HG03432 (cell line): ENCODE measurements around the gene DYNC1I1.

Experiments
- ATAC-seq: cut with Tn5 transposase; IDR thresholded peaks from one replicate; pipeline ENCODE4 v1.9.1; 2021; ENCODE audit warnings: mild to moderate bottlenecking, moderate library complexity; ENCODE audit not compliant: unreplicated experiment

Gene DYNC1I1

DNA sequence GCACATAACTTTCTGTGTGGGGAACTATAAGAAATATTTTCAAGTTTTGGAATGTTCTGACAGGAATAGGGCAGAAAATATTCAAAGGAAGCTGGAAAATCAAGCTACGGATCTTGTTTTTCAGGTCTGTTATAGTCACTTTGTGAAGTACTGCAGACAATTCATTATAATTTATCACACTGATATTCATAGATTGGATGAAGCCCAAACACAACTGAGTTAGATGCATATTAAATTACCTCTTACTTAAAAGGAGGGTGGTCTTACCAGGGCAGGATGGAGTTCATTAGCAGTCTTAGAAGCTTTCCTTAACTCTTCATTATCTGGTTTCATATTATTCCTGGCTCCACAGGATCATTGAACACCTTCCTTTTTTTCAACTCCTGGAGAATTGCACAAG is 242.3 kb downstream of the DYNC1I1 start:
- no peak for ATAC-seq

DNA sequence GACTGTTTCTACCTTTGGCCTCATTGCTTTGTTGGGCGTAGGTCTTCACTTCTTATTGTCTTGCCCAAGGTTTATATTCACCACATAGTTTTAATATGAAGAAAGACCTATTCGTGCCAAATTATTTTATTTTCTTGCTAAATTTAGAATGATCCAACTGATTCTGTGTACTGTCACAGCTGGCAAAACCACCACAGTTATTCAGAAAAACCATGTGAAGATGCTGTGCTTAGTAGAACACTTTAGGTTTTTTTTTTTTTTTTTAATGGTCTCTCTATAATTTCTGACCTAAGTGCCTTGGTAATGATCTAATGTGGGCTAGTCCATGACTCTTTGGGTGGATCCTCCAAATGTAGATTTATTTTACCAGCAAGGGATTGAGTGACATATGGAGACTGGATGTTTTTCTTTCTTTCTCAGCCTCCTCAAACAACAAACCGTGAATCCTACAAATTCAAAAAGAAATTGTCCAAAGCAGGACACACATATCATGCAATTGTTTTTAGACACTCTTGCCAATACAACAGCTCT is 243.8 kb downstream of the DYNC1I1 start:
- ATAC-seq: no peak

DNA sequence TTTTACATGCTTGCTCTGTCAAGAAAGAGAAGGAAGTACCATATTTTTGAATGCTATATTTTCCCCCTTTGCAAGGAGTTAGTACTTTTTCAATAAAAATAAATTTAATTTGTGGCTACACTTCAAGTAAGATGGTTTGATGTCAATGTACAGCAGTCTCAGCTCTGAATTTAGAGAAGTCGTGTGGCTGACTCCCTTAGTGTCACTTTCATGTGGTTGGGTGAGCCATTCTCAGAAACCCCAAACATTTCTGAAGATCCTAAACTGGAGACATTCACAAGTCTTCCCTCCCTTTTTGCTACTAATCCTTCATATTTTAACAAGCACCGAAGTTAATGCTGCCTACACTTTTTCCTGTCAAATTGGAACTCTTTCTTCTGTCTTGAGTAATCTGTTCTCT is 244.4 kb downstream of the DYNC1I1 start:
- no peak for ATAC-seq

DNA sequence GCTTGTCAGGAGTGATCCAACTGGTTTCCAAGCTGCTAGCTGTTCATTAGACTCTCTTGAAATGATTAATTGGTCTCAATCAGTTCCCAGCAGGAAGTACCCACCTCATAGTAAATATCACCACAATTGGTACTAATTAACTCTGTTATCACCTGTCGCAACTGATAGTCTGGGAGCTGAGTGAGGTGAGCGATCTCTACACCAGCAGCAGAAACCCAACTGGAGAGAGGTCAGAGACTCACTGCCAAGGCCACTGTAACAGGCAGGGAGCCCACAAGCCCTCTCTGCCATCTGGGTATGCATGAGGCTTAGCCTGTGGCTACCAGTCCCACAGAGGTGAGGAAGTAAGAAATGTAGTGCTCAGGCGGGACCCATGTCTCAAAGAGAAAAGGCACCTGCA is 245.5 kb downstream of the DYNC1I1 start:
- no peak for ATAC-seq

DNA sequence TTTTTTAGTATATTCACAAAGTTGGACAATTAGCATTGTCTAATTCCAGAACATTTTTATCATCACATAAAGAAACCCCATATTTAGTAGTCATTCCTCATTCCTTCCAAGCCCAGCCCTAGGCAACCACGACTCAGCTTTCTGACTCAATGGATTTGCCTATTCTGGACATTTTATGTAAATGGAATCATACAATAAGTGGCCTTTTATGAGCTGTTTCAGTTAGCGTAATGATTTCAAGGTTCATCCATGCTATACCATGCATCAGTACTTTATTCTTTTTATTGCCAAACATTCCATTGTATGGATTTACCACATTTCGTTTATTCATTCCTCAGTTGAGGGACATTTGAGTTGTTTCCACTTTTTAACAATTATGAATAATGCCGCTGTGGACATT is 249.2 kb downstream of the DYNC1I1 start:
- ATAC-seq: no peak

DNA sequence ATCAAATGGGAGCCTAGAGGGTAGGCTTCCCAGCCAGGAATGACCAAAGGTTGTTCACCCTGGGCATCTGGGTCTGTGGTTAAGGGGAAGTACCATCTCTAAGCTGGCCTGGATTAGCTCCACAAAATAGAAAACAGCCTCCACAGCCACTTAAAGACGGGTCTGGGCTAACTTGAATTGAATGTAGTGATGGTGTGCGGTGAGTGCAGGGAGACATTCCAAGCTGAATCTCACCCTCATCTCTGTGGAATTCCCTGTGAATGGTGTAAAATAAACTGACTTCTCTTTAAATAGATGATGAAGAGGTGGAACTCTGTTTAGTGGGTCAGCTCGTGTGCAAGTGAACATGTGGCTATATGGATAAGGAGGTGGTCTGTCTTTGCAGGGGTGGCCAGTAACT is 251.0 kb downstream of the DYNC1I1 start:
- no peak for ATAC-seq

DNA sequence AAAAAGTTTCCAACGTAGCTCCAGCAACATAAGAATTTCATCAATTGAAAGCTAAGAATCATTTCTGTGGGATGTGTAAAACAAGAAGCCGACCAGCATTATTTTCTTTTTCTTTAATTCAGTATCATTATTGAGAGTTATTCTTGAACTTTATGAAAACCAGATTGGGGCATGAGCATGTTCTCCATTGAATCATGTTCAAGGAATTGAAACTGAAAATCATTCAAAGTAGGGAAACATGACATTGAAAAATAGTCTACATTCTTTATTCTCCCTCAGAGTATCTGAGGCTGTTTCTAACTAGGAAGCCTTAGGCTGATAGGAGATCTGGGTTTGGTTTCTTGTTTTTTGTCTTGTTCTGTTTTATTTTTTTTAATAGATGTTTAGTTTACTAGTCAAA is 253.7 kb downstream of the DYNC1I1 start:
- ATAC-seq: no peak

DNA sequence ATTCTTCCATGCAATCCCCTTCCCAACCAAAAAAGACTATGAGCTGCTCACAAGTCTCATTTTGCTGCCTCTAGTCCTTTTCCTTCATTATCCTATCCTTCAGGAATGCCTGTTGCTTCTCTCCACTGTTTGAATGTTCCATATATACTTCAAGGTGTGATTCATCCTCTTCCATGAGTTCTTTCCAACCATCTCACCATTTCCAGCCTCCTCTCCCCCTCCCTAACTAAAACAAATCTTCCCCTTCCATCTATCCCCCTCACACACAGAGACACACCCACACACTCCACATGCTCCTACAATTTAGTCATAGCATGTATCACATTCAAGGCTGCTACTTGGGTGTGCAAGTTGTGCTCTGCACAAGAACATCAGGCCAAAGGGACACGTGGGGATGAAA is 254.3 kb downstream of the DYNC1I1 start:
- ATAC-seq: no peak

DNA sequence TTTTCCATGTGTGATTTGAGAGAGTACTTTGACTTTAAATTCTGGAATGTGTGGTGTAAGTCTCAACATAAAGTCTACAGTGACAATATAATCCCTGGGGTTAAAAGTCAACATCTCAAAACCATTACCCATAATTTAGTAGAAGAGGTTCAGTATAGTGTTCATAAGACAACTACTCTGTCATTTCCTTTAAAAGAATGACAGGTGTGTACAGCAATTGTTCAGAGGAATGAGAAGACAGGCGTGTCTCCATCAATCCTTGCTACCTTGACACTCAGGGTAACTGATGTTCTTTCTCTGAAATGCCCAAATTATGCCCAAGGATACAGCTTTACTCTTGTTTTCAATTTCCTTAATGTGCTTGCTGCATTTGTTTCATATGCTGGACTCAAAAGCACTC is 256.4 kb downstream of the DYNC1I1 start:
- ATAC-seq: no peak

DNA sequence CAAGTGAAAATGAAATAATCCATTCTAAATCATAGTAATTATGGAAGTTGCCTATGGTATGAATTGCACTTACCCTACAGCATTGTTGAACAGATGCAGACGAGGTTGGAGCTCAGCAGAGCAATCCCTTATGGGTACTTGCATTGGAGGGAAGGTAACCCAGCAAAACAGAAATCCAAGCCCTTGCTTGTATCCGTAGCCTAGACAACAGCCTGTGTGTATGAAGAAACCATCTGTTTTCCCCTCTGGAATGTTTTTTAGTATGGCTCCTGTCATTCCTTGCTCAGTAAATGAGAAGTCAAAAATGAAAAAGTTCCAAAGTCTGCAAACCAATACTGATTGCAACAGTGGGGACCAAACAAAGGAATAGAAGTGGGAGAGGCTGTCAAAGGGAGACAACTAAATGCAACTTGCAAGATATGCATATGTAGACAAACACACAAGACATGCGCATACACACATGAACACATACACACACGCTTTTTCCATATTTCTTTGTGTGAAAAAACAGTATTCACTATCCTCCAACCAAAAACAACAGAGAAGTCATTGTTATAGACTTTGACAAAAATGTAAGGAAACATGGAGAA is 260.8 kb downstream of the DYNC1I1 start:
- no peak for ATAC-seq

DNA sequence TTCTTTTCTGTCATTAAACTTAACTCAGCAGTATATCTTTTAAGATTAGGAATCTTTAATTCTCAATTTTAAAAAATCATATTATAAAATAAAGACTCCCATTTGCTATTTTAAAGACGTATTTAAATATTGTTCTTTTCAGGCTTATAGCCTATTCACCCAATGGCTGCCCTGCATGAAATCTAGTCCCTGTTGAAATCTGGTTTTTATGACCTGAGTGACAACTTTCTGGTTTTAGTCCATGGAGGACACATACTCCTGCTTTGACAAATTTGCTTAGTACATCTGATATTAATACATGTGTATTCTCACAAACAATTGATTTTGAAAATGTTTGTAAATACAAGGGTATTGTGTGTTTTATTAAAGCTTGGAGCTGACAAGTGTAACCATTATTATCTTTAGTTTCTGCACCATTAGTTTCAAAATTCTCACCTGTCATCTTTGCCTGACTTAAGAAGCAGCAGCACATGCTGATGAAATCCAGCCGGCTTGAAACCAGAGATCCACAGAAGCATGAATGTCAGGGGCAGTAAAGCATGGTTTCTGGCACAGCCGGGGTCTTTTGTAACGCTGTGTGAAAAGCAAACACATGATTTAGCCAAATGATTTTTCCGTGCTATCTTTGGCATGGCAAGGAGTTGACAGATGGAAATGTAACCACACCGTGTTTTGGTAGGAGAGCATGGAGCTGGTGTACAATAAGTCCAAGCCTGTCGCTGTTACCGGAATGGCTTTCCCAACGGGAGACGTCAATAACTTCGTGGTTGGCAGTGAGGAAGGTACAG is 262.8 kb downstream of the DYNC1I1 start:
- no peak for ATAC-seq

DNA sequence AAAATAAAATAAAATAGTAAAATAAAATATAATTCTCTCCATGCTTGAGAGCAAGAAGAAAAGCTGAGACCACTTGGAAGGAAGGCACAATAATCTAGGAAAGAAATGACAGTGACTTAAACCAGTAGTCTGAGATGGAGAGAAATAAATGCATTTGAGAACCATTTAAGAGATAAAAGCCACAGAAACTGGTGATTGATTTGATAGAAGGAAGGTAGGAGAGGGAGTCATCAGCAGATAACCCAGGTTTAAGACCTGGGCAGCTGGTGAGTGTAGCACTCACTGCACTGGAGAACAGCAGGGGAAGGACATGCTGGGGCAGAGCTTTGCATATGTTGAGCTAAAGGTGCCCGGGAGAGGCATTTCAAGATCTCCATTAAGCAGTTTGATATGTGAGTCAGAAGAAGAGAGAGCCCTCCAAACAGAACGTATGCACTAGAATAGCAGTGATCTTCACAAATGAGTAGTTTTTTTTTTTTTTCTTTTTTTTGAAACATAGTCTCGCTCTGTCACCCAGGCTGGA is 268.0 kb downstream of the DYNC1I1 start:
- no peak for ATAC-seq

DNA sequence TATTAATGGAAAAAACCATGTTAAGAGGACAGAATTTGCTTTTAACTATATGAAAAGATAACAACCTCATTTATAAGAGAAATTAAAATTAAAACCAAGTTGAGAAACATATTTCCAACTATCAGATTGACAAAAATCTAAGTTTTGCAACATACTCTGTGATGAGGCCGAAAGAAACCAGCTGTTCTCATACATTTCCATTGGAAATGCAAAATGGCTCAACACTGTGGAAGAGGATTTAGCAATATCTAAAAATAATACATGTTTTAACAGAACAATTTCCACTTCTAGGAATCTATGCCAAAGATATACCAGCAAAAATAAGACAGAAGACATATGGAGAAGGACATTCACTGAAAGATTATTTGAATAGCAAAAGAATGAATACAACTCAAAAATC is 268.8 kb downstream of the DYNC1I1 start:
- no peak for ATAC-seq

DNA sequence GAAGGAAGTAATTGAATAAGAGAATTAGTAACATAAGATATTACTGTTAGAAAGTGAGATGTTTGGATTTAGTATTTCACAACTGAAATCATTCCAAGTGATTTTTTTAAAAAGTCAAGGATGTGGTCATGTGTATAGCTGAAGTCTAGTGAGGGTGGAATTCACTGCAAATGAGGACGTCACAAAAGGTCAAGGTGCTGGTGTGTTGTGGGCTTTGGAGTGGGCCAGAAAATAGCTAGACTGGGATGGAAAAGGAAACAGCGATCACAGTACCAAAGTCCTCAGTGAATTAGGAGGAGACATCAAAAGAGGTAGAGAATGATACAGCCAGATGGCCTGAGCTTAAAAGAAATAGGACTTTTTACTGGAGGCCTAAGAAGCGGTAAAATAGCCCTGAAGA is 272.8 kb downstream of the DYNC1I1 start:
- ATAC-seq: no peak

DNA sequence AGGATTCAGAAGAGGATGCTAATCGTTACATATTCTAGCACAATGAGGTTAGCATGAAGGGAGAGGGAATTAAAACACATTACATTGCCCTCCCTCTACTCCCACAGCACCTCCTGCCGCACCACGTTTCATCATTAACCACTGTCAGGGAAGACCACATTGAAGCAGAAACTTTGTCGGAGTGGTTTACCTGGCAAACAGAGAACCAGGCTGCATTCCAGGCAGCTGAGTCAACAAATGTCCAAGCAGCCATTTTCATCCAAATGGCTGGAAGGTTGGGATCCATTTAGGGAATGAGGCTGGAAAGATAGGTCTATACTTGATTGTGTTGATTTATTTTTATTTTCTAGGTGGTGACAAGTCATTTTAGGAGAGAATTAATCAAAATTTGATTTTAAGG is 273.6 kb downstream of the DYNC1I1 start:
- no peak for ATAC-seq

DNA sequence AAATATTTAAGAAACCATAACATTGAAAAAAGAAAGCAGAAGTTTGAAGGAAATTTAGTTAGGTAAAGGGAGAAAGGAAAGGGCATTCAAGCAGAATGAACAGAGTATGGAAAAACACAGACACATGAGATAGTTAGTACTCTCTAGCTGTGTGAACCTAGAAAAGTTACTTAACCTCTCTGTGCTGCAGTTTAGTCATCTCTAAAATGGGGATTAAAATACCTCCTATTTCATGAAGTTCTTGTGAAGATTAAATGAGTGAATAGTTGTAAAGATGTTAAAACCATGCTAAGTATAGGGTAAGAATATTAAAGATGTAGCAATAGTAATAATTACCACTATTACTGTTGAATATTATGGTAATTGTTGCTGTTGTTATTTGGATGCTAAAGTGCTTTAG is 279.9 kb downstream of the DYNC1I1 start:
- ATAC-seq: no peak

DNA sequence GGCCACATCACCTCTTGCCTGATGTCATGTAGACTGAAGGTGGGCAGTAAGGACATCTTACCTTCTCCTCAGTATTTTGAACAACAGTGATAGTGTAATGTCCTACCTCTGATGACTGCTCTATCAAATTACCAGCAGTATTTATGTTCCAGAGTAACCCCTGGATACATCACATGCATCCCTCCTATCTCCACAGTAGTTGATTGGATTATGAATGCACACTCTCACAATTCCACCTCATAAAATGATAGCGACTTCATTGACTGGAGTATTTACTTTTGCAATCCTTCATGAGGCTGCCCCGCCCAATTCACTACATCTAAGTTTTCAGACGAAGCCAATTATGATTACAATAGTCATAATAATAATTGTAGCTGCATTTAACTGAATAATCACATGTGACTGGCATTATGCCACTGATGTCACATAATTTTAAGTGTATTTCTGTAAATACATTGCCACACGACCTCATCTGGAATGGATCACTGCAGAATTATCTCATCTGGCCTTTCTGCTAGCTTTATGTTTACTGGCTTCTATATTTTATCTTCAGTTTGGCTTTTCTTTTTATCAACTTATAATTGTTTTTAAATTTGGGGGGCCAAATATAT is 280.6 kb downstream of the DYNC1I1 start:
- ATAC-seq: no peak

DNA sequence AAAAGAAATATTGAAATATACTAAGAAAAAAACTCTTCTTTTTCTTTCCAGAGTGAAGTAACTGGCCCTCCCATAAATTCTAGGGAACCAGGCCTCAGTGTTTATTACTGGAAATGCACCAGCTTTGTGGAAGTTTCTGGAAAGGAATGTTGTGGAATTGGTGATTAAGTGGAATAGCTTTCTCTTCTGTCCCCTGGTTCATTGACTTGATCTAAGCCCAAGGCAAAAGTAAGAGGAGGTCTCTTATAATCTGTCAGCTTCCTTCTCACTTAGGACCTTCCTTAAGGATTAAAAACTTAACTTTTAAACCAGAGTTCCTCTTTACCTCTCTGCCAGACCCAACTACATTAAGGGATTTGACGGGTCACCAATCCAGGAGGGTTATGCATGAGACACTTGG is 283.4 kb downstream of the DYNC1I1 start:
- ATAC-seq: no peak

DNA sequence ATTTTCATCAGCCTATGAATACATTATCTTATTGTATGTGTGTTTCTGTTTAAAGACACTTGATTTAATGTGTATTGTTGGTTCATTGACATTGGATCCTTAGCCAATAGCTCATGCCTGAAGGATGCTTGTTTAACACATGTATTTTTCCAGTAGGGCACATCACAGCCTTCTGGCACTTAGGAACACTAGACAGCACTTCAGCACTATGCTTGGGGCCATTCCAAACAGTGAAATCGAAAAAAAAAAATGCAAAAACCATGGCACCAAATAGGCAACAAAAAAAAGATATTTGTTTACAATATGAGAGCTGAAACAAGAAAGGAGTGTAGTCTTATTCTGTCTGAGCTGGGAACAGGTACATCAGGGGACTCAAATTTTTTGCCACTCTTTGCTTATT is 286.7 kb downstream of the DYNC1I1 start:
- no peak for ATAC-seq

DNA sequence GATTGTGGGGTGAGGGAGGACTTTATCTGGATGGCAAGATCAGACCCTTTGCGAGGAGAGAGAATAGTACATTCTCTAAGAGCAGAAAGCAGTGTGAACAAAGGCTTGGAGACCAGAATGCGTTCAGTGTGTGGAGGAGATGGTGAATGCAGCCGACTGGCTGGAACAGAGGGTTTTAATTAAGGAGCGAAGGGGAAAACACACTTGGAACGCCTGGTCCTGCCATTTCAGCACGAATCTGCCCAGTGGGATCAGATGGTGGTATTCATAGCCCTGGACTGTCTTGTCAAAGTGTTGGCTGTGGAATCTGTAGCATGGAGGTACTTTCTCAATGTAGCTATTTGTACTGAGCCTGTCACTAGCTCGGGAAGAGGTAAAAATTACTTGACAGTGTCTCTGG is 288.7 kb downstream of the DYNC1I1 start:
- ATAC-seq: no peak

DNA sequence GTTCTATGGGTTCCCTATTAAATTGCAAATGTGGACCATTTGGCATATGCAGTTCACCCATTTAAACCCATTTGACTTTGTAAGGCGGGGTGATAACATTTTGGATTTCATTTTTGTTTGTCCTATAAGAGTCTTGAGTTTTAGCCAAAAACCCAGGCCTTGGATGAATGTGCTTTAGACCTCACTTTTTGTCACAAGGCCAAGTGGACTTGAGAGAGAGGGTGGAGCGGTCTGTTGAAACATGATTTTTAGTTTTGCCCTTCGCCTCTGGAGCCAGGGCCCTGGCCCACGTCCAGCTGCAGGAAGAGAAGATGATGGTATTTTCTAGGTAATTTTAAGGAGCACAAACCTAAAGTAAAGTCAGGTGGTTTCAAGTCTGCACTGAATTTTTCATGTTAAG is 289.5 kb downstream of the DYNC1I1 start:
- ATAC-seq: no peak

DNA sequence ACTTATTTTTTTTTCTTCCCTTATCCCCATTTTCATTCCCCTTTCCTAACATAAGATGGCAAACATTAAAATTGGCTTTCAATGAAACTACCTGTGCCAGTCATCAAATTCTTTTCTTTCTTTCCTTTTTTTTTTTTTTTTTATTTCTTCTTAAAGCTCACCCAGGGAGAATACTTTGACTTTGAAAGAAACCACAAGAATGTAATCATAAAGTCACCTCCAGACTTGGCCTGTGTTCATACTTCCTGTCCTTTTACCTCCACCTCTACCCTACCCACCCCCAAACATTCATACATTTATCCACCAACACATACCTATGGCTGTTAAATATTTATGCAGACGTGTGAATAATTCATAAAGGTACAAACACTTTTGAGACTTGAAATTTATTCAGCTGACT is 295.0 kb downstream of the DYNC1I1 start:
- ATAC-seq: no peak
